ENCODE results near the gene ENTHD1.

ENTHD1 gene

DNA sequence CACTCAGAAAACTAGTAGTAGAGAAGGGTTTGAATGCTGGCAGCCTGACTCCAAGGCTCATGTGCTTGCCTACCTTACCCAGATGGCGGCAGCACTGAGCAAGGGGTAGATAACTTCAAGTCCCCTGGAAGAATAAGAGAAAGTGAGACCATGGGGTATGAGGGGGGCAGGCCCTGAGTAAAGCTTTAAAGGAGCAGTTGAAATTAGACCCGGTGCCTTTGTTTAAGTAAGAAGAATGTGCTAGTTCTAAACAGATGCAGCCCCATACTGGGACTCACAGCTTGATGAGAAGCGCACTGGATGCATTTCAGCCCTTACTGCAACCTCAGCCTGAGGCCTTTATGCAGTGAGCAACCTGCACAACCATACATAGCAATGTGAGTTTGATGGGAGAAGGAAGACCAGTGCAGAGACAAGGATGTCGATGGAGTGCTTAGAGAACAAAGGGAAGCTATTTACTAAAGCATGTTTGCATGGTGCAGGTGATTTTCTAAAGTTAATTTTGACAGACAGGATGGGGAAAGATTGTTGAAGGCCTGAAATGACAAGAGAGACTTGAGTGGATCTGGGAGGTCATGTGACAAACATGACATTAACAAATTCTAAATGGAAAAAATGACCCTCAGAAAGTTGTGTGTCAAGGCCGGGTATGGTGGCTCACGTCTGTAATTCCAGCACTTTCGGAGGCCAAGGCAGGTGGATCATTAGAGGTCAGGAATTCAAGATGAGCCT lies 39.5 kb upstream of the ENTHD1 start:
- no peak overlapping the region for H3K9ac ChIP-seq (ENCODE audit: low read length)
- no peaks in the 10 kb centered on the region for H3K4me1 ChIP-seq (ENCODE audit: insufficient read depth, low read length, severe bottlenecking)
- H3K9me3 ChIP-seq (ENCODE audit: low read length) = no peaks in the 10 kb centered on the region
- no peaks in the 10 kb centered on the region for H3K36me3 ChIP-seq (ENCODE audit: insufficient read depth, low read length)
- no peak for TF ChIP-seq EZH2 (IDR thresholded peaks at IDR 0.05; ENCODE audit: borderline replicate concordance, low read length)
- peak; percentile 77 for TF ChIP-seq CTCF (IDR thresholded peaks at IDR 0.05; ENCODE audit: low read length)
- H3K4me2 ChIP-seq (ENCODE audit: low read length) = no peak overlapping the region
- H3K4me3 ChIP-seq (ENCODE audit: low read depth, low read length, poor library complexity, severe bottlenecking) = no peak overlapping the region
- H3K79me2 ChIP-seq (ENCODE audit: insufficient read depth, low read length) = no peaks in the 10 kb centered on the region
- H2AFZ ChIP-seq (ENCODE audit: low read length) = no peak overlapping the region
- no peak overlapping the region for H3K27ac ChIP-seq (ENCODE audit: low read depth, low read length, poor library complexity, severe bottlenecking)
- H4K20me1 ChIP-seq (ENCODE audit: insufficient read depth, low read length) = no peaks in the 10 kb centered on the region
- no peaks in the 10 kb centered on the region for H3F3A ChIP-seq (ENCODE audit: insufficient read depth, low read length)
- no peaks in the 10 kb centered on the region; the same call in 1 of the 2 replicates for H3K27me3 ChIP-seq (ENCODE audit: insufficient read depth, low read length)
- H3K9me2 ChIP-seq (ENCODE audit: low read depth, low read length) = no peaks in the 10 kb centered on the region

DNA sequence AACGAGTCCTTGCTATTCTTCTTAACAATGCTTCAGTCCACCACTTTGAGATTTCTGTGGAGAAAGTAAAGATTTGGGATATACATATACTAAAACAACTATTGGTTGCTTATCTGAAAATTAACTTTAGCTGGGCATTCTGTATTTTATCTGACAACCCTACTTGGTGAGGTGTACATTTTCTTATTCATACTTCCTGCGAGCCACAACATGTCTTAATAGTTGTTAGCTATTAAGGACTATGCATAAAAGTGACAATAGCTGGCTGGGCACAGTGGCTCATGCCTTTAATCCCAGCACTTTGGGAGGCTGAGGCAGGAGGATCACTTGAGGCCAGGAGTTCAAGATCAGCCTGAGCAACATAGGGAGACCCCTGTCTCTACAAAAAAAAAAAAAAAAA lies 38.6 kb upstream of the ENTHD1 start:
- Histone ChIP-seq H3K4me2 (ENCODE audit: low read length) (no peak overlapping the region), H3K4me3 (ENCODE audit: low read depth, low read length, poor library complexity, severe bottlenecking) (no peak overlapping the region), H4K20me1 (ENCODE audit: insufficient read depth, low read length) (no peaks in the 10 kb centered on the region), H3K4me1 (ENCODE audit: insufficient read depth, low read length, severe bottlenecking) (no peaks in the 10 kb centered on the region), H3K9ac (ENCODE audit: low read length) (no peak overlapping the region), H3K79me2 (ENCODE audit: insufficient read depth, low read length) (no peaks in the 10 kb centered on the region), H3K9me2 (ENCODE audit: low read depth, low read length) (no peaks in the 10 kb centered on the region), H2AFZ (ENCODE audit: low read length) (no peak overlapping the region), H3K27me3 (ENCODE audit: insufficient read depth, low read length) (no peaks in the 10 kb centered on the region; the same call in 1 of the 2 replicates), H3K9me3 (ENCODE audit: low read length) (no peaks in the 10 kb centered on the region), H3K27ac (ENCODE audit: low read depth, low read length, poor library complexity, severe bottlenecking) (no peak overlapping the region), H3K36me3 (ENCODE audit: insufficient read depth, low read length) (no peaks in the 10 kb centered on the region), H3F3A (ENCODE audit: insufficient read depth, low read length) (no peaks in the 10 kb centered on the region)
- TF ChIP-seq CTCF (IDR thresholded peaks at IDR 0.05; ENCODE audit: low read length) = no peak
- TF ChIP-seq EZH2 (IDR thresholded peaks at IDR 0.05; ENCODE audit: borderline replicate concordance, low read length) = no peak

GRCh38 chr22:39931251-39931650 lies 37.7 kb upstream of the ENTHD1 start:
- H3K79me2 ChIP-seq (ENCODE audit: insufficient read depth, low read length) = no peaks in the 10 kb centered on the region
- no peak overlapping the region for H3K27ac ChIP-seq (ENCODE audit: low read depth, low read length, poor library complexity, severe bottlenecking)
- H3K4me1 ChIP-seq (ENCODE audit: insufficient read depth, low read length, severe bottlenecking) = no peaks in the 10 kb centered on the region
- no peak for TF ChIP-seq CTCF (IDR thresholded peaks at IDR 0.05; ENCODE audit: low read length)
- no peak for TF ChIP-seq EZH2 (IDR thresholded peaks at IDR 0.05; ENCODE audit: borderline replicate concordance, low read length)
- H3K27me3 ChIP-seq (ENCODE audit: insufficient read depth, low read length) = no peaks in the 10 kb centered on the region; the same call in 1 of the 2 replicates
- H3K36me3 ChIP-seq (ENCODE audit: insufficient read depth, low read length) = no peaks in the 10 kb centered on the region
- H3F3A ChIP-seq (ENCODE audit: insufficient read depth, low read length) = no peaks in the 10 kb centered on the region
- no peak overlapping the region for H2AFZ ChIP-seq (ENCODE audit: low read length)
- no peaks in the 10 kb centered on the region for H3K9me3 ChIP-seq (ENCODE audit: low read length)
- no peaks in the 10 kb centered on the region for H4K20me1 ChIP-seq (ENCODE audit: insufficient read depth, low read length)
- no peak overlapping the region for H3K4me3 ChIP-seq (ENCODE audit: low read depth, low read length, poor library complexity, severe bottlenecking)
- no peak overlapping the region for H3K4me2 ChIP-seq (ENCODE audit: low read length)
- no peak overlapping the region for H3K9ac ChIP-seq (ENCODE audit: low read length)
- no peaks in the 10 kb centered on the region for H3K9me2 ChIP-seq (ENCODE audit: low read depth, low read length)
